H1 (cell line): ENCODE data around the gene IMPDH1. TPM values are rescaled to one million over a fixed set of nuclear protein-coding genes. Genes with fewer than 3 reads are reported as not detected.

Experiments
- CTCF ChIA-PET: fragments of 300-600 bp; sonication (Branson Sonifier 250); formaldehyde crosslinking; loops from one replicate; lab custom pipeline; 2021; ENCODE audit not compliant: partially characterized antibody; lab: Charles Lee
- POLR2A ChIA-PET: fragments of 300-600 bp; sonication (Branson Sonifier 250); formaldehyde crosslinking; loops from one replicate; lab custom pipeline; 2021; ENCODE audit warnings: inconsistent platforms; ENCODE audit not compliant: partially characterized antibody; lab: Charles Lee
- DNase-seq, 2 experiments: peaks; one replicate each; pipeline versions ENCODE4 v3.0.0 to v3.0.0-alpha.2; 2010 to 2022; ENCODE audit warnings: low spot score in 2 of 2, low read depth in 1 of 2, mixed read lengths in 1 of 2
- FAIRE-seq: peaks from 2 replicates; lab custom pipeline; 2011; peaks lifted over from hg19 to GRCh38; lab: Jason Lieb, UNC
- H2AFZ ChIP-seq: 2 replicates; pipeline ENCODE4 v1.8.1; 2012; ENCODE audit warnings: low read length, inconsistent platforms
- H2AK5ac ChIP-seq: 2 replicates; pipeline ENCODE4 v1.6.1; 2013; ENCODE audit warnings: low read depth, low read length
- H2BK120ac ChIP-seq: replicated peaks from 2 replicates; pipeline ENCODE3; 2013; ENCODE audit warnings: low read depth, low read length, inconsistent platforms
- H2BK12ac ChIP-seq: 2 replicates; pipeline ENCODE4 v1.6.1; 2013; ENCODE audit warnings: low read depth, low read length
- H2BK15ac ChIP-seq: 2 replicates; pipeline ENCODE4 v1.6.1; 2013; ENCODE audit warnings: low read length
- H2BK20ac ChIP-seq: 2 replicates; pipeline ENCODE4 v1.6.1; 2013; ENCODE audit warnings: low read length
- H2BK5ac ChIP-seq: 2 replicates; pipeline ENCODE4 v1.6.1; 2013; ENCODE audit warnings: low read depth, low read length
- H3K14ac ChIP-seq: 2 replicates; pipeline ENCODE4 v1.6.1; 2013; ENCODE audit warnings: inconsistent platforms; ENCODE audit not compliant: insufficient read length
- H3K18ac ChIP-seq: 2 replicates; pipeline ENCODE4 v1.6.1; 2013; ENCODE audit warnings: low read length; ENCODE audit errors: extremely low read depth
- H3K23ac ChIP-seq: 2 replicates; pipeline ENCODE4 v1.6.1; 2013; ENCODE audit warnings: inconsistent platforms; ENCODE audit not compliant: insufficient read length
- H3K23me2 ChIP-seq: 2 replicates; pipeline ENCODE4 v1.6.1; 2013; ENCODE audit warnings: low read depth, low read length
- H3K27ac ChIP-seq: 2 replicates; pipeline ENCODE4 v1.6.1; 2011; ENCODE audit warnings: low read depth, low read length, inconsistent platforms
- H3K27me3 ChIP-seq, 4 experiments: replicated peaks in 1 of 4; 1 replicate in 1 of 4; 2 replicates in 3 of 4; pipeline versions ENCODE4 v1.6.1 to v1.8.1; 2011 to 2013; ENCODE audit warnings: low read length in 3 of 4, mild to moderate bottlenecking in 3 of 4, inconsistent platforms in 2 of 4, mixed read lengths in 2 of 4, moderate library complexity in 1 of 4; ENCODE audit not compliant: control insufficient read depth in 3 of 4, insufficient read depth in 3 of 4; ENCODE audit errors: extremely low read depth in 1 of 4
- H3K36me3 ChIP-seq, 4 experiments: 2 replicates each; pipeline versions ENCODE4 v1.6.1 to v1.8.1; 2011 to 2013; ENCODE audit warnings: mild to moderate bottlenecking in 4 of 4, low read length in 3 of 4, moderate library complexity in 2 of 4, control low read depth in 1 of 4, inconsistent platforms in 1 of 4; ENCODE audit not compliant: insufficient read depth in 4 of 4, control insufficient read depth in 2 of 4
- H3K4ac ChIP-seq: replicated peaks from 2 replicates; pipeline ENCODE3; 2013; ENCODE audit warnings: low read length, low read depth, mixed read lengths, inconsistent platforms; ENCODE audit not compliant: insufficient read length
- H3K4me1 ChIP-seq, 4 experiments: replicated peaks in 1 of 4; 1 replicate in 1 of 4; 2 replicates in 3 of 4; pipeline versions ENCODE4 v1.6.1 to v1.8.1; 2011 to 2013; ENCODE audit warnings: low read length in 3 of 4, inconsistent platforms in 2 of 4, mixed read lengths in 1 of 4; ENCODE audit not compliant: insufficient read depth in 4 of 4, control insufficient read depth in 3 of 4
- H3K4me2 ChIP-seq, 2 experiments: 2 replicates each; pipeline versions ENCODE4 v1.6.1 to v1.8.1; 2011 to 2013; ENCODE audit warnings: low read depth in 2 of 2, low read length in 2 of 2, control low read depth in 1 of 2, inconsistent platforms in 1 of 2, mild to moderate bottlenecking in 1 of 2; ENCODE audit not compliant: insufficient read depth in 1 of 2
- H3K4me3 ChIP-seq, 4 experiments: fragments of 200-600, 300-600 bp in 1 of 4; sonication (generic), shearing (Covaris generic), sonication (Bioruptor Twin) in 1 of 4; 2 replicates each; pipeline versions ENCODE4 v1.5.1 to v1.8.1; 2011 to 2016; ENCODE audit warnings: low read length in 4 of 4, low read depth in 3 of 4, control low read depth in 2 of 4, inconsistent platforms in 2 of 4, mild to moderate bottlenecking in 2 of 4, mixed read lengths in 1 of 4, moderate library complexity in 1 of 4; ENCODE audit not compliant: insufficient read depth in 2 of 4; ENCODE audit errors: extremely low read depth in 1 of 4
- H3K56ac ChIP-seq: replicated peaks from 2 replicates; pipeline ENCODE3; 2013; ENCODE audit warnings: low read depth, mild to moderate bottlenecking, mixed read lengths, low read length, inconsistent platforms; ENCODE audit not compliant: insufficient read length
- H3K79me1 ChIP-seq: 2 replicates; pipeline ENCODE4 v1.6.1; 2013; ENCODE audit warnings: low read depth, low read length, control low read depth
- H3K79me2 ChIP-seq, 2 experiments: 2 replicates each; pipeline versions ENCODE4 v1.6.1 to v1.8.1; 2012 to 2013; ENCODE audit warnings: low read length in 2 of 2, mild to moderate bottlenecking in 2 of 2, inconsistent platforms in 1 of 2; ENCODE audit not compliant: insufficient read depth in 2 of 2, control insufficient read depth in 1 of 2
- H3K9ac ChIP-seq, 4 experiments: replicated peaks in 1 of 4; 1 replicate in 1 of 4; 2 replicates in 3 of 4; pipeline versions ENCODE4 v1.6.1 to v1.8.1; 2011 to 2013; ENCODE audit warnings: low read depth in 3 of 4, low read length in 3 of 4, control low read depth in 2 of 4, mild to moderate bottlenecking in 2 of 4, moderate library complexity in 2 of 4, inconsistent platforms in 1 of 4; ENCODE audit errors: extremely low read depth in 1 of 4
- H3K9me3 ChIP-seq, 2 experiments: 2 replicates each; pipeline versions ENCODE4 v1.6.1 to v1.8.1; 2012 to 2013; ENCODE audit warnings: mild to moderate bottlenecking in 2 of 2, moderate library complexity in 2 of 2, control low read depth in 1 of 2, inconsistent platforms in 1 of 2, low read depth in 1 of 2, low read length in 1 of 2, mixed read lengths in 1 of 2; ENCODE audit not compliant: insufficient read depth in 2 of 2
- H4K20me1 ChIP-seq, 2 experiments: replicated peaks in 1 of 2; 2 replicates each; pipeline versions ENCODE3 to v1.8.1; 2011 to 2013; ENCODE audit warnings: inconsistent platforms in 2 of 2, low read length in 2 of 2, mild to moderate bottlenecking in 1 of 2; ENCODE audit not compliant: insufficient read depth in 2 of 2, control insufficient read depth in 1 of 2
- H4K5ac ChIP-seq: 2 replicates; pipeline ENCODE4 v1.6.1; 2013; ENCODE audit warnings: low read length, low read depth, mixed read lengths, inconsistent platforms; ENCODE audit not compliant: insufficient read length
- H4K8ac ChIP-seq: 2 replicates; pipeline ENCODE4 v1.8.0; 2013; ENCODE audit warnings: mild to moderate bottlenecking, moderate library complexity, low read length, inconsistent platforms; ENCODE audit not compliant: insufficient read depth; ENCODE audit errors: extremely low read depth
- H4K91ac ChIP-seq: replicated peaks from 2 replicates; pipeline ENCODE3; 2013; ENCODE audit warnings: low read length, mixed read lengths, inconsistent platforms; ENCODE audit not compliant: insufficient read length
- EP300 ChIP-seq, 2 experiments: IDR thresholded peaks; 1 replicate in 1 of 2; 2 replicates in 1 of 2; pipeline ENCODE4 v1.6.1; 2011 to 2012; ENCODE audit warnings: low read depth in 2 of 2, low read length in 2 of 2, mild to moderate bottlenecking in 2 of 2, borderline replicate concordance in 1 of 2, inconsistent platforms in 1 of 2, moderate library complexity in 1 of 2
- FOSL1 ChIP-seq: IDR thresholded peaks from 2 replicates; pipeline ENCODE4 v1.6.1; 2011; ENCODE audit warnings: mild to moderate bottlenecking, low read depth, low read length, moderate library complexity; ENCODE audit not compliant: insufficient read depth
- NRF1 ChIP-seq: IDR thresholded peaks from 2 replicates; pipeline ENCODE4 v1.6.1; 2011; ENCODE audit warnings: mild to moderate bottlenecking, low read depth, low read length, improper control_type of control experiment
- POLR2A ChIP-seq, 2 experiments: IDR thresholded peaks; 1 replicate in 1 of 2; 2 replicates in 1 of 2; pipeline ENCODE4 v1.6.1; 2011; ENCODE audit warnings: low read depth in 2 of 2, low read length in 2 of 2, mild to moderate bottlenecking in 2 of 2; ENCODE audit errors: control extremely low read depth in 1 of 2
- POLR2AphosphoS5 ChIP-seq: IDR thresholded peaks from 2 replicates; pipeline ENCODE4 v1.6.1; 2011; ENCODE audit warnings: low read depth, low read length
- RAD21 ChIP-seq, 2 experiments: IDR thresholded peaks in 1 of 2; conservative IDR thresholded peaks in 1 of 2; 2 replicates each; pipeline ENCODE4 v1.6.1; 2011; ENCODE audit warnings: low read depth in 2 of 2, low read length in 2 of 2, improper control_type of control experiment in 1 of 2, inconsistent platforms in 1 of 2, mild to moderate bottlenecking in 1 of 2, moderate library complexity in 1 of 2
- RFX5 ChIP-seq: IDR thresholded peaks from 2 replicates; pipeline ENCODE4 v1.6.1; 2011; ENCODE audit warnings: low read depth, low read length, improper control_type of control experiment, borderline replicate concordance
- SP1 ChIP-seq: IDR thresholded peaks from 2 replicates; pipeline ENCODE4 v1.6.1; 2011; ENCODE audit warnings: low read depth, low read length
- WGBS, 2 experiments: shearing (Covaris generic) in 1 of 2; methylation state at CpG; one replicate each; pipeline versions ENCODE4 v1.1.6 to v1.1.7; 2013 to 2015; ENCODE audit warnings: low lambda C conversion rate in 2 of 2, mixed read lengths in 2 of 2, inconsistent platforms in 1 of 2, low coverage in 1 of 2, missing lambda C conversion rate in 1 of 2; ENCODE audit not compliant: insufficient replicate concordance in 2 of 2, insufficient coverage in 1 of 2, insufficient read length in 1 of 2; ENCODE audit errors: extremely low coverage in 1 of 2, missing lambda C conversion rate in 1 of 2; 5-methylcytosine and 5-hydroxymethylcytosine counted together
- polyA plus RNA-seq, 7 experiments: library from polyadenylated mRNA; depleted of rRNA in 3 of 7; stranded (reverse) in 5 of 7; unstranded in 2 of 7; fragments of >200 nt in 5 of 7; fragments of 200-250 nt in 2 of 7; gene quantifications; 1 replicate in 5 of 7; 2 replicates in 1 of 7; 4 replicates in 1 of 7; pipeline versions ENCODE4 v1.2.1 to v1.2.3, GENCODE V29; 2011 to 2013; ENCODE audit warnings: missing spikeins in 2 of 7, mixed read lengths in 2 of 7
- total RNA-seq: library from RNA; stranded (reverse); fragmentation: NEBNext Ultra II Directional; extraction: Animal tissue kit (Norgen Biotek cat#: 25700); gene quantifications from 2 replicates; pipeline ENCODE4 v1.2.1, GENCODE V29; 2021
- TF ChIP-seq, protein P1 (sequence below), 3 experiments: IDR thresholded peaks; 1 replicate in 2 of 3; 2 replicates in 1 of 3; pipeline versions ENCODE4 v1.5.1 to v1.6.1; 2011; ENCODE audit warnings: low read length in 3 of 3, mild to moderate bottlenecking in 3 of 3, inconsistent platforms in 2 of 3, low read depth in 1 of 3, moderate library complexity in 1 of 3; ENCODE audit not compliant: insufficient read depth in 1 of 3; ENCODE audit errors: control extremely low read depth in 1 of 3

Gene IMPDH1
- total and polyA plus RNA-seq, 2 of the 8 experiments (the other 6 are each of a cell fraction or from before 2014, with no cell fraction given) = 45.8 TPM

DNA sequence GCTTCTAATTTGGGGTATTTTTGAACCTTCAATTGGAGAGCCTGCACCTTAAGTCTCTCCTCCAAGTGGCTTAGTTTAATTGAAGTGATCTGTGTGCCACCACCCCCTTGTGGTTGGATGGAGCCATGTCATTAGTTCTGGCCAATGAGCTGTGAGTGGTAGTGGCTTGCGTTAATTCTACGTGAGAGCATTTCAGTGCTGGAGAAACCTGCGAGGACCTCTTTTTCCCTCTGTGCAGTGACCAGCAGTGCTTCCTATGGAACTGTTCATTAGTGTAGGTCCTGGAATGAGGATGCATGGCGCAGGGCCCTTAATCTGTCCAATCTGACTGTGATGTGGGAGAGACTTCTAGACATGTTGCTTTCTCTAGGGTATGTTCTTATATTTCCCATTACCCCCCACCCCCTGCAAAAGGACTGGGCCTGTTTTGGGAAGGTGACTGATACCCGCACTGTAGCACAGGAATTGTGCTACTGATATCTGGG lies 49.7 kb upstream of the IMPDH1 start:
- POLR2A ChIA-PET = interaction anchor here (0.8 to 1.6 kb wide), 13 partner anchors 8 to 408 kb away, joined by 3 to 15 read pairs (median 4); partner anchors contain the start of gene METTL2B
- 59% methylated on average over 5 of the region's 5 CpGs; no CpG with 5 or more reads in 1 of the 2 experiments for WGBS, 2 experiments

More for the DNA sequence above, 49.7 kb upstream of the IMPDH1 start:
- peaks cover 9% of the 10 kb centered on the region; the same call in 1 of the 2 replicates for H3K23me2 ChIP-seq
- H3K4me1 ChIP-seq = peaks cover 6 to 17% (median 10%) of the 10 kb centered on the region in 4 experiments; a peak in 6 of 7 replicates
- no peak overlapping the region for H3K14ac ChIP-seq
- no peak overlapping the region for H4K8ac ChIP-seq
- no peak overlapping the region for H3K4ac ChIP-seq
- H3K4me2 ChIP-seq = peak overlapping the region in 1 of 2 experiments; percentile 30; a peak in 2 of 4 replicates
- H2AK5ac ChIP-seq = no peak overlapping the region
- H2BK15ac ChIP-seq = no peak overlapping the region
- H3K23ac ChIP-seq = no peak overlapping the region
- no peak overlapping the region for H3K9ac ChIP-seq
- H3K56ac ChIP-seq = no peak overlapping the region
- peak in 1 of 2 experiments; percentile 64 for DNase-seq
- H3K27me3 ChIP-seq = no peaks in the 10 kb centered on the region; a peak in 2 of 7 replicates
- TF ChIP-seq POLR2A (IDR thresholded peaks at IDR 0.05; ENCODE audit: control extremely low read depth in 1 of 2, low read depth in 2 of 2, low read length in 2 of 2) (no peak), RFX5 (no peak), POLR2AphosphoS5 (peak; percentile 49; the same call in 1 of the 2 replicates), FOSL1 (no peak), EP300 (IDR thresholded peaks at IDR 0.05; ENCODE audit: borderline replicate concordance in 1 of 2, low read depth in 2 of 2, low read length in 2 of 2) (no peak), RAD21 (IDR thresholded peaks at IDR 0.05 in 1 of 2, conservative IDR thresholded peaks at IDR 0.05 in 1 of 2; ENCODE audit: low read depth in 2 of 2, low read length in 2 of 2) (peak; percentile 76 to 81), SP1 (no peak), NRF1 (no peak)
- TF ChIP-seq, protein P1, sequence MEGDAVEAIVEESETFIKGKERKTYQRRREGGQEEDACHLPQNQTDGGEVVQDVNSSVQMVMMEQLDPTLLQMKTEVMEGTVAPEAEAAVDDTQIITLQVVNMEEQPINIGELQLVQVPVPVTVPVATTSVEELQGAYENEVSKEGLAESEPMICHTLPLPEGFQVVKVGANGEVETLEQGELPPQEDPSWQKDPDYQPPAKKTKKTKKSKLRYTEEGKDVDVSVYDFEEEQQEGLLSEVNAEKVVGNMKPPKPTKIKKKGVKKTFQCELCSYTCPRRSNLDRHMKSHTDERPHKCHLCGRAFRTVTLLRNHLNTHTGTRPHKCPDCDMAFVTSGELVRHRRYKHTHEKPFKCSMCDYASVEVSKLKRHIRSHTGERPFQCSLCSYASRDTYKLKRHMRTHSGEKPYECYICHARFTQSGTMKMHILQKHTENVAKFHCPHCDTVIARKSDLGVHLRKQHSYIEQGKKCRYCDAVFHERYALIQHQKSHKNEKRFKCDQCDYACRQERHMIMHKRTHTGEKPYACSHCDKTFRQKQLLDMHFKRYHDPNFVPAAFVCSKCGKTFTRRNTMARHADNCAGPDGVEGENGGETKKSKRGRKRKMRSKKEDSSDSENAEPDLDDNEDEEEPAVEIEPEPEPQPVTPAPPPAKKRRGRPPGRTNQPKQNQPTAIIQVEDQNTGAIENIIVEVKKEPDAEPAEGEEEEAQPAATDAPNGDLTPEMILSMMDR (IDR thresholded peaks at IDR 0.05; ENCODE audit: control extremely low read depth in 1 of 3, insufficient read depth in 1 of 3, low read depth in 1 of 3, low read length in 3 of 3) = peak; percentile 72 to 86 (median 80)
- no peak overlapping the region for H2BK120ac ChIP-seq
- FAIRE-seq = no peak
- H3K18ac ChIP-seq = no peak overlapping the region
- no peak overlapping the region for H4K5ac ChIP-seq
- H3K79me1 ChIP-seq = peaks cover 9% of the 10 kb centered on the region
- no peak overlapping the region for H3K27ac ChIP-seq
- H3K79me2 ChIP-seq = peaks cover 0 to 60% of the 10 kb centered on the region in 2 experiments; a peak in 3 of 4 replicates
- H2AFZ ChIP-seq = no peak overlapping the region
- H4K20me1 ChIP-seq = peaks cover 4 to 8% of the 10 kb centered on the region in 2 experiments
- H2BK12ac ChIP-seq = no peak overlapping the region
- peaks cover 3 to 23% (median 9%) of the 10 kb centered on the region in 4 experiments; a peak in 6 of 8 replicates for H3K36me3 ChIP-seq
- H3K9me3 ChIP-seq = peaks cover 0 to 10% of the 10 kb centered on the region in 2 experiments; a peak in 2 of 4 replicates
- CTCF ChIA-PET = interaction anchor here (0.6 to 4.5 kb wide), 18 partner anchors 11 to 370 kb away, joined by 3 to 477 read pairs (median 6); partner anchors contain the start of genes IMPDH1 and METTL2B
- H4K91ac ChIP-seq = no peak overlapping the region
- H2BK5ac ChIP-seq = no peak overlapping the region
- H3K4me3 ChIP-seq = no peak overlapping the region
- no peak overlapping the region for H2BK20ac ChIP-seq
